Gastroesophageal sphincter (tissue), 4 donors: Measurements from ENCODE around the gene CD209. TPM values are rescaled to one million over a fixed set of nuclear protein-coding genes. Genes with fewer than 3 reads are reported as not detected.
"Not testable (repeated sequence)": the region's sequence is repeated elsewhere in the genome, so short reads cannot be mapped to it uniquely, and the experiment has no call there.

Source experiments
- ATAC-seq: fragments of 150-250 bp; one replicate; pipeline ENCODE4 v1.9.1; 2016; ENCODE audit warnings: mild to moderate bottlenecking, moderate library complexity
- H3K27ac ChIP-seq, 4 donors: fragments of 200-600 bp; sonication (generic) in 3 of 4; 1 replicate in 3 of 4; 2 replicates in 1 of 4; pipeline ENCODE4 v1.5.1; 2016 to 2019
- H3K27me3 ChIP-seq: fragments of 200-600 bp; sonication (generic); one replicate; pipeline ENCODE4 v1.5.1; 2019
- H3K36me3 ChIP-seq, 2 donors: fragments of 200-600 bp; sonication (generic); one replicate each; pipeline ENCODE4 v1.5.1; 2019; ENCODE audit warnings: control low read depth in 1 of 2
- H3K4me1 ChIP-seq, 3 donors: fragments of 200-600 bp; sonication (generic); 1 replicate in 2 of 3; 2 replicates in 1 of 3; pipeline ENCODE4 v1.5.1; 2016 to 2019; ENCODE audit warnings: control low read depth in 2 of 3
- H3K4me3 ChIP-seq, 2 donors: fragments of 200-600 bp; sonication (generic); one replicate each; pipeline ENCODE4 v1.5.1; 2019; ENCODE audit warnings: mild to moderate bottlenecking in 1 of 2, moderate library complexity in 1 of 2
- H3K9me3 ChIP-seq, 3 donors: fragments of 200-600 bp; sonication (generic); one replicate each; pipeline ENCODE4 v1.5.1; 2017 to 2019; ENCODE audit warnings: control low read depth in 2 of 3
- CTCF ChIP-seq, 4 experiments: fragments of 200-600 bp in 2 of 4; fragments of 450-650 bp in 2 of 4; sonication (generic) in 1 of 4; IDR thresholded peaks; one replicate each; pipeline ENCODE4 v1.5.1; 2017 to 2019; ENCODE audit warnings: antibody characterized with exemption in 4 of 4, mild to moderate bottlenecking in 2 of 4, moderate library complexity in 2 of 4
- EP300 ChIP-seq: sonication (generic); formaldehyde crosslinking; IDR thresholded peaks from one replicate; pipeline ENCODE4 v1.6.1; 2017; ENCODE audit warnings: antibody characterized with exemption, mild to moderate bottlenecking
- POLR2A ChIP-seq, 2 donors: fragments of 450-650 bp; IDR thresholded peaks; one replicate each; pipeline ENCODE4 v1.6.1; 2017; ENCODE audit warnings: antibody characterized with exemption in 2 of 2, mild to moderate bottlenecking in 2 of 2, moderate library complexity in 1 of 2
- POLR2AphosphoS5 ChIP-seq: sonication (generic); formaldehyde crosslinking; IDR thresholded peaks from one replicate; pipeline ENCODE4 v1.6.1; 2017; ENCODE audit warnings: antibody characterized with exemption
- WGBS, 2 donors: methylation state at CpG; one replicate each; pipeline ENCODE4 v1.1.5; 2018; ENCODE audit warnings: low coverage in 1 of 2; 5-methylcytosine and 5-hydroxymethylcytosine counted together
- total RNA-seq, 4 donors: library from RNA; depleted of rRNA; stranded (reverse); fragments of >200 nt; gene quantifications; one replicate each; pipeline ENCODE4 v1.1.0, GENCODE V29; 2016

Gene CD209
- total RNA-seq, 4 donors from 2014 or later, result 0.78 to 11.4 (median 8.0) TPM

GRCh38 chr19:7767487-7767886 lies 20.2 kb upstream of the CD209 start:
- H3K4me1 ChIP-seq, result no peaks in the 10 kb centered on the region
- no peaks in the 10 kb centered on the region for H3K9me3 ChIP-seq
- no peaks in the 10 kb centered on the region for H3K36me3 ChIP-seq
- 77 to 100% methylated on average over 1 to 4 of the region's 4 CpGs for WGBS, 2 donors
- H3K4me3 ChIP-seq, result no peak overlapping the region
- H3K27me3 ChIP-seq, result peaks cover 64% of the 10 kb centered on the region
- ATAC-seq, result no peak
- H3K27ac ChIP-seq, result no peak overlapping the region
- no peak for TF ChIP-seq POLR2A (IDR thresholded peaks at IDR 0.05)
- TF ChIP-seq CTCF (IDR thresholded peaks at IDR 0.05), result no peak
- TF ChIP-seq POLR2AphosphoS5, result no peak
- no peak for TF ChIP-seq EP300

- no peak for ATAC-seq
- H3K4me1 ChIP-seq, result no peaks in the 10 kb centered on the region
- no peak overlapping the region for H3K4me3 ChIP-seq
- no peak overlapping the region for H3K27ac ChIP-seq
- peaks cover 73% of the 10 kb centered on the region for H3K27me3 ChIP-seq
- 10 to 72% methylated on average over 2 of the region's 11 CpGs for WGBS, 2 donors
- H3K9me3 ChIP-seq, result no peaks in the 10 kb centered on the region
- H3K36me3 ChIP-seq, result no peaks in the 10 kb centered on the region
- TF ChIP-seq EP300, result no peak
- TF ChIP-seq POLR2AphosphoS5, result no peak
- no peak for TF ChIP-seq CTCF (IDR thresholded peaks at IDR 0.05)
These were observed 19.2 kb upstream of the CD209 start for GRCh38 chr19:7766535-7766934.

GRCh38 chr19:7765043-7765442 lies 17.7 kb upstream of the CD209 start:
- no CpG with 5 or more reads among the region's 2 CpGs for WGBS, 2 donors
- H3K4me3 ChIP-seq, H3K9me3 ChIP-seq, H3K36me3 ChIP-seq, H3K4me1 ChIP-seq, H3K27ac ChIP-seq, ATAC-seq: not testable (repeated sequence)
- peaks cover 82% of the 10 kb centered on the region for H3K27me3 ChIP-seq

DNA sequence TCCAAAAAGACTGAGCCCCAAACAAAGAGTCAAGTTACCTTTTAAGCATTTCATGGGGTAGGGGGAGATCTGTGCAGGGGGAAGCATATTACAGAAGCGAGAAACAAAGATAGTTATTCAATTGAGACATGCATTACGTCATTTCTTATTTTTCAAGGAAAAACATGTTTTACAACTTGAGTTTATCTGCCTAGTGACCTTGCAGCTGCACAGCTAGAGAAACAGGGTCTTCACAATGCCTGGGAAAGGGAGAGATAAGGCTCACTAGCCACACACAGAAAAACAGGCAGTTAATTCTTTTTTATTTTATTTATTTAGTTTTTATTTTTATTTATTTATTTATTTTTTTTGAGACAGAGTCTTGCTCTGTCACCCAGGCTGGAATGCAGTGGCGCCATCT lies 16.8 kb upstream of the CD209 start:
- H3K27ac ChIP-seq, H3K36me3 ChIP-seq, H3K4me1 ChIP-seq, ATAC-seq, H3K4me3 ChIP-seq: not testable (repeated sequence)
- Histone ChIP-seq H3K27me3 (peaks cover 81% of the 10 kb centered on the region), H3K9me3 (peaks cover 0 to 10% (median 0%) of the 10 kb centered on the region in 3 donors)
- 53% methylated on average over 2 of the region's 3 CpGs for WGBS, 2 donors

- Histone ChIP-seq H3K27ac (no peak overlapping the region), H3K9me3 (peaks cover 0 to 15% (median 0%) of the 10 kb centered on the region in 3 donors), H3K4me3 (no peak overlapping the region), H3K36me3 (no peaks in the 10 kb centered on the region), H3K4me1 (no peaks in the 10 kb centered on the region), H3K27me3 (peaks cover 81% of the 10 kb centered on the region)
- 25% methylated on average over 1 of the region's 1 CpG; no CpG with 5 or more reads in 1 of the 2 donors for whole genome bisulfite sequencing, 2 donors
- ATAC-seq, result no peak
- TF ChIP-seq CTCF (IDR thresholded peaks at IDR 0.05) (no peak), EP300 (no peak), POLR2A (IDR thresholded peaks at IDR 0.05) (no peak), POLR2AphosphoS5 (no peak)
These were observed 16.4 kb upstream of the CD209 start for GRCh38 chr19:7763696-7764095.

- H3K4me3 ChIP-seq, result no peak within 1 kb of the TSS
- no peaks in the 10 kb centered on the region for H3K36me3 ChIP-seq
- TF ChIP-seq EP300 (no peak), POLR2AphosphoS5 (no peak)
- H3K27ac ChIP-seq, result no peak within 1 kb of the TSS
- peaks cover 81% of the 10 kb centered on the region for H3K27me3 ChIP-seq
- 47 to 69% methylated on average over 4 to 7 of the region's 8 CpGs for WGBS, 2 donors
- no peak for ATAC-seq
- H3K9me3 ChIP-seq, result peaks cover 0 to 24% (median 0%) of the 10 kb centered on the region in 3 donors
- no peaks in the 10 kb centered on the region for H3K4me1 ChIP-seq
These were observed 15.5 kb upstream of the CD209 start, which contains the start of gene CLEC4M for GRCh38 chr19:7762719-7763293. Gene CLEC4M (plus strand): TSS chr19:7763243. CDS start chr19:7763267, 24 bp downstream.
